Karpas-422 (cell line): ENCODE measurements around the gene LPO. TPM values are rescaled to one million over a fixed set of nuclear protein-coding genes. Genes with fewer than 3 reads are reported as not detected.

Experiments used
- DNase-seq: peaks from one replicate; pipeline ENCODE4 v3.0.0-alpha.2; 2015
- H2AFZ ChIP-seq: fragments of 200-600 bp; sonication (generic); 2 replicates; pipeline ENCODE4 v1.6.1; 2014; ENCODE audit warnings: antibody characterized with exemption, low read length, mixed read lengths
- H3K27ac ChIP-seq: fragments of 200-600 bp; sonication (generic); 2 replicates; pipeline ENCODE4 v1.5.1; 2014; ENCODE audit warnings: mild to moderate bottlenecking, low read length, moderate library complexity
- H3K27me3 ChIP-seq: fragments of 200-600 bp; sonication (generic); 2 replicates; pipeline ENCODE4 v1.6.1; 2014; ENCODE audit warnings: low read length, mixed read lengths
- H3K36me3 ChIP-seq: fragments of 200-600 bp; sonication (generic); 2 replicates; pipeline ENCODE4 v1.6.1; 2014; ENCODE audit warnings: low read length, mixed read lengths; ENCODE audit not compliant: insufficient read depth
- H3K4me1 ChIP-seq: fragments of 200-600 bp; sonication (generic); 2 replicates; pipeline ENCODE4 v1.6.1; 2014; ENCODE audit warnings: mild to moderate bottlenecking, low read length, mixed read lengths
- H3K4me2 ChIP-seq: fragments of 200-600 bp; sonication (generic); 2 replicates; pipeline ENCODE4 v1.6.1; 2014; ENCODE audit warnings: low read length, low read depth, mild to moderate bottlenecking; ENCODE audit not compliant: poor library complexity, severe bottlenecking
- H3K4me3 ChIP-seq: fragments of 200-600 bp; sonication (generic); 2 replicates; pipeline ENCODE4 v1.5.1; 2014; ENCODE audit warnings: mild to moderate bottlenecking, antibody characterized with exemption, low read length, mixed read lengths
- H3K79me2 ChIP-seq: fragments of 200-600 bp; sonication (generic); 2 replicates; pipeline ENCODE4 v1.6.1; 2014; ENCODE audit warnings: mild to moderate bottlenecking, low read length, mixed read lengths
- H3K9ac ChIP-seq: fragments of 200-600 bp; sonication (generic); 2 replicates; pipeline ENCODE4 v1.6.0; 2014; ENCODE audit warnings: low read length
- H3K9me2 ChIP-seq: fragments of 200-600 bp; sonication (generic), shearing (Covaris generic); replicated peaks from 2 replicates; pipeline ENCODE4 v1.6.0; 2014; ENCODE audit warnings: mild to moderate bottlenecking, low read length, moderate library complexity; ENCODE audit not compliant: insufficient read depth
- H3K9me3 ChIP-seq: fragments of 300-700, 200-600 bp; sonication (generic); 2 replicates; pipeline ENCODE4 v1.6.1; 2014; ENCODE audit warnings: low read length, mixed read lengths
- H4K20me1 ChIP-seq: fragments of 200-600 bp; sonication (generic); 2 replicates; pipeline ENCODE4 v1.6.1; 2014; ENCODE audit warnings: mild to moderate bottlenecking, antibody characterized with exemption, low read length, low read depth; ENCODE audit not compliant: insufficient read depth
- total RNA-seq: library from RNA; depleted of rRNA; stranded (reverse); fragments of >200 nt; shearing (Covaris generic); gene quantifications from 2 replicates; pipeline ENCODE4 v1.2.3, GENCODE V29; 2014; ENCODE audit warnings: low replicate concordance

LPO gene
- total RNA-seq, 1 experiment from 2014 or later: not detected

DNA sequence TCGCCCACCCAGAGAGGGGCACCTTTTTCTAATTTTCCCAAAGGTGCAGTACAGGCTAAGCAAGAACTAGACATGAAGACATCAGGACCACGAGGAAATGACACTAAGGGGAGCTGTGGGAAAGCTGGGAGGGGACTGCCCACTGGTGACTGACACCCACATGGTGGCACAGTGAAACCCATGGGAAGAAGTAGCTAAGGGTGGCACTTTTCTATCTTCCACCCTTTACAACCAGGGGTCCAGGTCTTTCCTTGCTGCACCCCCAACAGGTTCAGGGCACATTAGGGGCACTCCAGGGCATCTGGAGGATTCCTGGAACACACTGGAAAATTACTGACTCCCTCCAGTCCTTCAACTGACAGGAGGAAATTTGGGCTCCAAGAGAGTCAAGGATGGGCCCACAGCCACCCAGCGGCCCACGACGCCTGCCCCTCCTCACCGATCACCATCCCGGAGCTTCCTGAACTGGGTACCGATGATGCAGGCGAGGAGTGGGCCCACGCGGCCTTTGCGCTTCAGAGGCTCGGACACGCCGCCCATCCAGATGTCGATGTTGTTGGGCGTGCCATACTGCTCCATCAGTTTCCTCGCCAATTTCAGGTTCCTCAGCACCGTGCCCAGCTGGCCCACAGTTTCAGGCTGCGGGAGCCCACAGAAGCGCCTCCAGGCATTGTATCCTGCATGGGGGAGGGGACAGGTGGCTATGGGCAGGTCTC is 33.0 kb downstream of the LPO start:
- no peaks in the 10 kb centered on the region for H3K9me3 ChIP-seq
- H2AFZ ChIP-seq: no peak overlapping the region
- no peaks in the 10 kb centered on the region for H3K79me2 ChIP-seq
- H3K4me1 ChIP-seq: no peaks in the 10 kb centered on the region
- DNase-seq: no peak
- H4K20me1 ChIP-seq: no peaks in the 10 kb centered on the region
- H3K4me3 ChIP-seq: no peak overlapping the region
- H3K27me3 ChIP-seq: no peaks in the 10 kb centered on the region
- no peaks in the 10 kb centered on the region for H3K36me3 ChIP-seq
- no peak overlapping the region for H3K9ac ChIP-seq
- H3K4me2 ChIP-seq: no peak overlapping the region
- H3K9me2 ChIP-seq: no peaks in the 10 kb centered on the region
- H3K27ac ChIP-seq: no peak overlapping the region

DNA sequence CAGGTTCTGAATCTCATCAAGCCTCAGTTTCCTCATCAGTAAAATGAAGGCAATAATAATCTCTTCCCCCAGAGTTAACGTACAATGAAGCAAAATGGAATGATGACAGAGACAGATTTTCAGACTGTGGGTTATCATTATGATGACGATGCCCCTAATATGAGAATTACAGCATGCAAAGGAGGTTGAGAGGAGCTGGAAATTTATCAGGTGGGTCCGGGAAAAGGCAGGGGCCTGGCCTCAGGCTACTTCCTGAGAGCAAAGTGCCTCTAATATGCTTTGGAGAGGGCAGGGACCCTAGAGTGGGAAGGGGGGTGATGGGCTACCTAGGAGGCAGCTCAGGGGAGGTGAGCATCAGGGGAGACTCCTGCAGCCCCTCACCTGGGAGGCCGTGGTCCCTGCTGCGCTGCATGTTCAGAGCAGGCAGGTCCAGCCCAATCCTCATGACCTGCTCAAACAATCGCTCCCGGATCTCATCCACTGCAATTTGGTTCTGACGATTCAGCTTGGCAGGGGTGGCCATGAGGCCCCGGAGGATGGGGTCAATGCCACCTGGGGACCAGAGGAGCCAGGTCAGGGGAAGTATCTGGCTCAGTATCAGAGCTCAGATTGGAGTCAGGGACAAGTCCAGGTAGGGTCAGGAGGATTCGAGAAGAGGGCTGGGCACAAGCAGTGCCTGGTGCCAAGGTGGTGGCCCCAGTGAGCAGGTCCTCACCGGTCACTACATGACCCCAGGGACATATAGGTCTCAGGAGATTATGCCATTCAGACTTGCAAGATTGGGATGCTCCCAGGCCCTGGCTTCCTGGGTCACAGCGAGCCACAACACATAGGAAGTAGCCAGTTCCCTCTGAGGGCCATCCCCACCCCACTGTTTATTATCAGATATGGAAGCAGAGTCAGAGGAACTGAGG is 34.2 kb downstream of the LPO start:
- no peak overlapping the region for H3K4me2 ChIP-seq
- DNase-seq: no peak
- no peak overlapping the region for H3K27ac ChIP-seq
- H2AFZ ChIP-seq: no peak overlapping the region
- no peaks in the 10 kb centered on the region for H3K4me1 ChIP-seq
- no peaks in the 10 kb centered on the region for H3K9me3 ChIP-seq
- H3K36me3 ChIP-seq: no peaks in the 10 kb centered on the region
- no peak overlapping the region for H3K9ac ChIP-seq
- no peak overlapping the region for H3K4me3 ChIP-seq
- no peaks in the 10 kb centered on the region for H4K20me1 ChIP-seq
- H3K79me2 ChIP-seq: no peaks in the 10 kb centered on the region
- H3K27me3 ChIP-seq: no peaks in the 10 kb centered on the region
- H3K9me2 ChIP-seq: no peaks in the 10 kb centered on the region

DNA sequence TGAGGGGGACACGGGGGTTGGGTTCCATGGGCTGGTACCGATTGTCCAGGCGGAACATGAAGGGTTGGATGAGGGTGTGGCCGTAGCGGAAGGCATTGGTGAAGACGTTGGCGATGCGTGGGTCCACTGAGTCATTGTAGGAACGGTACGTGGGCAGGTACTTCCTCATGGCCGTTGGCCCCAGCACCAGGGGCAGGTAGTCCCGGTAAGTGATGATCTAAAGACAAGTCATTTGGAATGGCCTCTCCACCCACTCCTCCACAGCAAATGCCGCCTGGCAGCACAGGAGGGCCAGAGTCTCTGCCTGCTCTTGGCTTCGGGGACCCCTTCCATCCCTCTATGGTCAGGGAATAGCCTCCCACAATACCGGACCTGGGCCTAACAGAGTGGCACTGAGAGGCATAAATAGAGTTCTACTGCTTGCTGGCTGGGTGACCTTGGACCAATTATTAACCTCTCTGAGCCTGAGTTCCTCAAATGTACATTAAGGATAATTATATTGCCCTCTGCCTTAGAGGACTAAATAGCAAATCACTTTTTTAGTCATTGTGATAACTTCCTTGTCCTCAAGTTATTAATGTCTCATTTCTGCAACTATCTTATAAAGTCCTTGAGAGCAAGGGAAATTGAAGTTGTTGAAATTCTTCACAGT is 35.2 kb downstream of the LPO start:
- H2AFZ ChIP-seq: no peak overlapping the region
- H3K27me3 ChIP-seq: no peaks in the 10 kb centered on the region
- H3K4me1 ChIP-seq: no peaks in the 10 kb centered on the region
- no peak overlapping the region for H3K4me2 ChIP-seq
- H3K9me2 ChIP-seq: no peaks in the 10 kb centered on the region
- no peaks in the 10 kb centered on the region for H4K20me1 ChIP-seq
- no peaks in the 10 kb centered on the region for H3K79me2 ChIP-seq
- H3K9me3 ChIP-seq: no peaks in the 10 kb centered on the region
- no peak overlapping the region for H3K27ac ChIP-seq
- no peak for DNase-seq
- no peak overlapping the region for H3K4me3 ChIP-seq
- no peaks in the 10 kb centered on the region for H3K36me3 ChIP-seq
- H3K9ac ChIP-seq: no peak overlapping the region

DNA sequence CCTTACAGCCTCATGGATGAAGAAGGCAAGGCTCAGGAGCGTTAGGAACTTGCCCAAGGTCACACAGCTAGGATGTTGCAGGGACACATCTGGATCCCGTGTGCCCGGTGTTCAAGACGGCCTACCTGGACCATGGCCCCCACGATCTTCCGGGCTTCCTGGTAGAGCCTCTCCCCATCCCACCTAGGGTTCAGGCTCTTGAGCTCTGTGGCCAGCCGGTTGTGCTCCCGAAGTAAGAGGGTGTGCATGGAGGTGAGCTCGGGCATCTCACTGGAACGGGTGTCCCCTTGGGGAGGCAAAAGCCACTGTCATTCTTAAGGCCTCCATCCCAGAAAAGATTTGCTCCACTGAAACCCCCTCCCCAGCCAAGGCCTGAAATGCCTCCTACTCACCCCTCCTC is 37.0 kb downstream of the LPO start:
- Histone ChIP-seq H3K4me3 (no peak overlapping the region), H3K36me3 (no peaks in the 10 kb centered on the region), H3K9ac (no peak overlapping the region), H3K79me2 (no peaks in the 10 kb centered on the region), H3K9me2 (no peaks in the 10 kb centered on the region), H4K20me1 (no peaks in the 10 kb centered on the region), H3K4me2 (no peak overlapping the region), H3K9me3 (no peaks in the 10 kb centered on the region), H3K27ac (no peak overlapping the region), H3K4me1 (no peaks in the 10 kb centered on the region), H2AFZ (no peak overlapping the region), H3K27me3 (no peaks in the 10 kb centered on the region)
- DNase-seq: no peak

DNA sequence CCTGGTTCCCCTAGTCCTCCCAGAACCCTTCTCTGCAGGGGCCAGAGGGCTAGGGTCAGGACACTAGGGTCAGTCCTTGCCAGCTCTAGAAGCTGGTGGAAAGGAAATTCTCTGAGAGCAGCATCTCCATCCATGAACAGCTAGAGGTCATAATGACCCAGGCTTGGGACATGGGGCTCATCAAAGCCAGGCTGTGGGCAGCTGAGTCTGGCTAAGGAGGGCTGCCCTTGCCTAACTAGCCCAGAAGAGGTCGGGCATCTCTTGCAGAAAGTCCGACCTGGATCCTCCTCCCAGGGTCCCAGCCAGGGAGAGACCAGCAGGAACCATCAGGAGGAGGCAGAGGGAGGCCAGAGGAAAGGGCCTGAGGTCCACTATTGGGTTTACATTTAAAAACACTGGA is 38.0 kb downstream of the LPO start:
- no peak for DNase-seq
- Histone ChIP-seq H3K27ac (no peak overlapping the region), H3K4me2 (no peak overlapping the region), H3K9ac (no peak overlapping the region), H3K27me3 (no peaks in the 10 kb centered on the region), H3K9me3 (no peaks in the 10 kb centered on the region), H3K9me2 (no peaks in the 10 kb centered on the region), H3K36me3 (no peaks in the 10 kb centered on the region), H3K79me2 (no peaks in the 10 kb centered on the region), H3K4me1 (no peaks in the 10 kb centered on the region), H2AFZ (no peak overlapping the region), H3K4me3 (no peak overlapping the region), H4K20me1 (no peaks in the 10 kb centered on the region)

DNA sequence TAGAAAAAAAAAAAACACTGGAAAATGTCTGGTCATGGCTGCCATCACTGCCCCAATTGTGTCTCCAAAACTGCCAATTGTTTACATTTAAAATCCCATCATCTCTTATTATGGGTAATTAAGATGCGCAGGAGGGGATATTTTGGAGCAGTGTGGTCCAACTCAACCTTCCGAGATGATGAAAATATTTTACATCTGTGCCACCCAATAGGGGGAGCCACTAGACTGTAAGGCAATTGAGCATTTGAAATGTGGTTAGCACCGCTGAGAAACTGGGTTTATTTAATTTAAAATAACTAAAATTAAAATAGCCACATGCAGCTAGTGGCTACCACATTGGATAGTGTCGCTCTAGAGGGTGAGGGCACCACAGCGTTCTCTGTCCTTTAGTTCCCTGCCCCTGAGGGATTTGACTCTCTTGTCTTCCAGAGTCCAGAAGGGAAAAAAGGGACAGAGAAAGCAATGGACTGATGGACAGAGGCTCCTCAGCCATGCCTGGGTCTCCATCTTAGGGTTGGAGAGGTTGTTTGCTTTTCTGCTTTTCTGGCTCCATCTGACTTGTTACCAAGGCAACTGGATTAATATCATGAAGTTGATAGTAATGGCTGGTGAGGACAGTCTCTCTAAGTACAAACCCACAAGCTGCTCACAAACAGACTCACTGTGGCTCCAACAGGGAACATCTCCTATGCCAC is 38.9 kb downstream of the LPO start:
- Histone ChIP-seq H3K4me3 (no peak overlapping the region), H3K9ac (no peak overlapping the region), H3K36me3 (no peaks in the 10 kb centered on the region), H3K27ac (no peak overlapping the region), H3K79me2 (no peaks in the 10 kb centered on the region), H3K27me3 (no peaks in the 10 kb centered on the region), H4K20me1 (no peaks in the 10 kb centered on the region), H3K9me2 (no peaks in the 10 kb centered on the region), H3K4me2 (no peak overlapping the region), H2AFZ (no peak overlapping the region), H3K9me3 (no peaks in the 10 kb centered on the region), H3K4me1 (no peaks in the 10 kb centered on the region)
- DNase-seq: peak; percentile 78

DNA sequence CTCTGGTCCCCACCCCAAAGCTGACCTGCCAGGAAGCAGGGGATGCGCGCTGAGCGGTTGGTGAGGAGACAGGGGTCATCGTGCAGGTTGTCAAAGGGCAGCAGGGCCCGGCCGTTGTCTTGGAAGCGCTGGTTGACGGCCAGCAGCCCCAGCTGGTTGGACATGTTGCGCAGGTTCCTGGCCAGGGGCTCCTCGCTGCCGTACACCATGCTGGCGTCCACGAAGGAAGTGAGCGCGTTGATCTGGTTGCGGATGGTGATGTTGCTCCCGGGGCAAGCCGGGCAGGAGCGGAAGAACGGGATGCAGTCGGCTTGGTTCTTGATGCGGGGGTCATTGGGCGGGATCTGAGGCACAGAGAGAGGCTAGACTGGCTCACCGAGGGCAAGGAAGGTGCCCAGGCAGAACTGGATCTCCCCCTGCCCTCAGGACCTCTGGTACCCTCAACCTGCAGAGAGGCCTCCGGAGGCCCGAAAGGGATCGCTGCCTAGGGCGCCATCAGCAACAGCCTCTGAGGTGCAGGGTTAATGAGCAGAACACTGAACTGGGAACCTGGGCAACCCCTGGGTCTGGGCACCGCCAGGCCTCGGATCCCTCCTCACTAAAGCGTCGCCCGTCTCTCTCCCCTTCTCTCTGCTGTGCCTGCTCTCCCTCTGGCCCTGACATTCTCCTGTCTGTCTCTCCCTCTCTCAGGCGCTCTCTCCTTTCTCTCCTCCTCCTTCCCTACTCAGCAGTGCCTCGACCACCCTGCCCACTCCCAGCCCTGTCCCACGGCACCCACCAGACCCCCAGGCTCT is 39.6 kb downstream of the LPO start:
- Histone ChIP-seq H3K4me3 (no peak overlapping the region), H3K9me3 (no peaks in the 10 kb centered on the region), H3K4me2 (no peak overlapping the region), H3K79me2 (no peaks in the 10 kb centered on the region), H3K9me2 (no peaks in the 10 kb centered on the region), H3K27ac (no peak overlapping the region), H3K36me3 (no peaks in the 10 kb centered on the region), H2AFZ (no peak overlapping the region), H3K9ac (no peak overlapping the region), H3K4me1 (no peaks in the 10 kb centered on the region), H3K27me3 (no peaks in the 10 kb centered on the region), H4K20me1 (no peaks in the 10 kb centered on the region)
- no peak for DNase-seq
